Brain microvascular endothelial cell (primary cell): ENCODE measurements around the gene EIF4H.
"Not testable (repeated sequence)": the region's sequence is repeated elsewhere in the genome, so short reads cannot be mapped to it uniquely, and the experiment has no call there.

Source experiments
- DNase-seq: peaks from one replicate; pipeline ENCODE4 v3.0.0-alpha.2; 2020
- H3K27ac ChIP-seq: fragments of 250-450 bp; sonication (Bioruptor Pico); 2 replicates; pipeline ENCODE4 v1.5.1; 2020; ENCODE audit warnings: mild to moderate bottlenecking, moderate library complexity
- H3K27me3 ChIP-seq: fragments of 250-450 bp; sonication (Bioruptor Pico); replicated peaks from 2 replicates; pipeline ENCODE4 v1.5.1; 2020; ENCODE audit warnings: mild to moderate bottlenecking
- H3K36me3 ChIP-seq: fragments of 250-450 bp; sonication (Bioruptor Pico); replicated peaks from 2 replicates; pipeline ENCODE4 v1.5.1; 2020; ENCODE audit warnings: mild to moderate bottlenecking
- H3K4me3 ChIP-seq: 2 replicates; pipeline ENCODE4 v1.5.1; 2011; ENCODE audit warnings: low read depth, mild to moderate bottlenecking, control low read depth, low read length, moderate library complexity
- CTCF ChIP-seq: IDR thresholded peaks from 2 replicates; pipeline ENCODE4 v1.5.1; 2011; ENCODE audit warnings: low read depth, mild to moderate bottlenecking, moderate library complexity, low read length, control low read depth, inconsistent platforms; ENCODE audit errors: missing control alignments
- in situ Hi-C: cut with HindIII; loops from 2 replicates; pipeline ENCODE4 v1.10.0; 2017; ENCODE audit warnings: low sequenced_read_pairs, low pct_ligation_motif_present

EIF4H gene

GRCh38 chr7:74194686-74195085 is 20.5 kb downstream of the EIF4H start:
- Histone ChIP-seq H3K27ac (no peak overlapping the region), H3K27me3 (no peaks in the 10 kb centered on the region), H3K36me3 (peaks cover 67% of the 10 kb centered on the region), H3K4me3 (no peak overlapping the region)
- TF ChIP-seq CTCF = no peak
- in situ Hi-C loops = loop anchor here (25.0 kb wide), 1 partner anchor 332 kb away; the partner anchor contains the start of gene TMEM270
- no peak for DNase-seq

GRCh38 chr7:74195139-74195860 is 21.1 kb downstream of the EIF4H start:
- H3K4me3 ChIP-seq, DNase-seq, H3K27ac ChIP-seq, H3K27me3 ChIP-seq: not testable (repeated sequence)
- in situ Hi-C loops = loop anchor here (25.0 kb wide), 1 partner anchor 333 kb away; the partner anchor contains the start of gene TMEM270
- peaks cover 61% of the 10 kb centered on the region for H3K36me3 ChIP-seq

- not testable (repeated sequence) for H3K4me3 ChIP-seq, H3K27me3 ChIP-seq, DNase-seq, H3K27ac ChIP-seq
- H3K36me3 ChIP-seq = peaks cover 53% of the 10 kb centered on the region
- in situ Hi-C loops = loop anchor here (25.0 kb wide), 1 partner anchor 334 kb away; the partner anchor contains the start of gene TMEM270
These were observed 22.0 kb downstream of the EIF4H start for GRCh38 chr7:74195968-74196654.

GRCh38 chr7:74197449-74198124 is 23.4 kb downstream of the EIF4H start:
- H3K27me3 ChIP-seq = no peaks in the 10 kb centered on the region
- H3K36me3 ChIP-seq = peaks cover 44% of the 10 kb centered on the region
- no peak for TF ChIP-seq CTCF
- no peak for DNase-seq
- no peak overlapping the region for H3K27ac ChIP-seq
- in situ Hi-C loops = loop anchor here (25.0 kb wide), 1 partner anchor 335 kb away; the partner anchor contains the start of gene TMEM270
- no peak overlapping the region for H3K4me3 ChIP-seq

GRCh38 chr7:74199551-74200355 is 25.6 kb downstream of the EIF4H start:
- peak overlapping the region; percentile 22 for H3K27ac ChIP-seq
- in situ Hi-C loops = loop anchor here (25.0 kb wide), 1 partner anchor 337 kb away; the partner anchor contains the start of gene TMEM270

More at GRCh38 chr7:74199551-74200355, 25.6 kb downstream of the EIF4H start:
- Histone ChIP-seq H3K4me3 (no peak overlapping the region), H3K27me3 (no peaks in the 10 kb centered on the region), H3K36me3 (peaks cover 22% of the 10 kb centered on the region)
- DNase-seq = peak; percentile 37
- TF ChIP-seq CTCF = no peak
